SK-N-MC (cell line): ENCODE data around the gene TMEM132D.

ENCODE experiments used
- EZH2 ChIP-seq: fragments of 200-600 bp; sonication (generic); IDR thresholded peaks from one replicate; pipeline ENCODE4 v1.6.1; 2017; ENCODE audit warnings: antibody characterized with exemption
- POLR2AphosphoS5 ChIP-seq: IDR thresholded peaks from 2 replicates; pipeline ENCODE4 v1.6.1; 2012; ENCODE audit warnings: mild to moderate bottlenecking, low read depth, low read length, borderline replicate concordance

GRCh38 chr12:129052373-129052772 lies 851.5 kb downstream of the TMEM132D start:
- TF ChIP-seq EZH2 (no peak), POLR2AphosphoS5 (no peak)
